ENCODE data around the gene PBX4. TPM values are rescaled to one million over a fixed set of nuclear protein-coding genes. Genes with fewer than 3 reads are reported as not detected.

The PBX4 gene
- total RNA-seq, 1 donor from 2014 or later = 0.93 TPM

- Histone ChIP-seq H3K4me2 (ENCODE audit: low read length) (no peak overlapping the region), H3K79me2 (ENCODE audit: insufficient read depth, low read length) (peaks cover 2% of the 10 kb centered on the region), H3K9ac (ENCODE audit: low read length) (no peak overlapping the region), H2AFZ (ENCODE audit: low read depth, low read length) (no peak overlapping the region), H3K36me3 (ENCODE audit: insufficient read depth, low read length) (peaks cover 37% of the 10 kb centered on the region), H3K9me3 (ENCODE audit: insufficient read depth, low read depth, low read length) (no peaks in the 10 kb centered on the region), H3K4me1 (ENCODE audit: insufficient read depth, low read length) (no peaks in the 10 kb centered on the region), H3K4me3 (ENCODE audit: insufficient read depth, low read depth, low read length) (no peak overlapping the region), H4K20me1 (ENCODE audit: insufficient read depth, low read length) (peaks cover 21% of the 10 kb centered on the region), H3K27me3 (ENCODE audit: insufficient read depth, low read length) (no peaks in the 10 kb centered on the region), H3K27ac (ENCODE audit: low read depth, low read length) (no peak overlapping the region)
- Mint-ChIP-seq H3K27ac (ENCODE audit: unreplicated experiment) (no peak overlapping the region), H3K4me1 (ENCODE audit: low read depth, unreplicated experiment) (no peaks in the 10 kb centered on the region), H3K4me3 (ENCODE audit: unreplicated experiment) (no peak overlapping the region), H3K27me3 (ENCODE audit: low read depth, unreplicated experiment) (no peaks in the 10 kb centered on the region), H3K36me3 (ENCODE audit: low read depth, unreplicated experiment) (peaks cover 18% of the 10 kb centered on the region), H3K9me3 (ENCODE audit: unreplicated experiment) (no peaks in the 10 kb centered on the region)
- no peak for TF ChIP-seq CTCF (IDR thresholded peaks at IDR 0.05; ENCODE audit: insufficient read depth, low read depth, low read length)
- no peak for TF ChIP-seq EZH2 (IDR thresholded peaks at IDR 0.05; ENCODE audit: insufficient read depth, low read length)
- FAIRE-seq = no peak
- no peak for DNase-seq (ENCODE audit: low read depth)
These were observed 35.2 kb upstream of the PBX4 start for GRCh38 chr19:19653597-19654147.

- Histone ChIP-seq H3K9ac (ENCODE audit: low read length) (no peak overlapping the region), H4K20me1 (ENCODE audit: insufficient read depth, low read length) (peaks cover 21% of the 10 kb centered on the region), H3K27me3 (ENCODE audit: insufficient read depth, low read length) (no peaks in the 10 kb centered on the region), H3K27ac (ENCODE audit: low read depth, low read length) (no peak overlapping the region), H3K4me2 (ENCODE audit: low read length) (no peak overlapping the region), H2AFZ (ENCODE audit: low read depth, low read length) (no peak overlapping the region), H3K36me3 (ENCODE audit: insufficient read depth, low read length) (peaks cover 31% of the 10 kb centered on the region), H3K79me2 (ENCODE audit: insufficient read depth, low read length) (no peaks in the 10 kb centered on the region), H3K4me3 (ENCODE audit: insufficient read depth, low read depth, low read length) (no peak overlapping the region), H3K4me1 (ENCODE audit: insufficient read depth, low read length) (no peaks in the 10 kb centered on the region), H3K9me3 (ENCODE audit: insufficient read depth, low read depth, low read length) (no peaks in the 10 kb centered on the region)
- DNase-seq (ENCODE audit: low read depth) (no peak), FAIRE-seq (no peak)
- no peak overlapping the region for H3K4me3 Mint-ChIP-seq (ENCODE audit: unreplicated experiment)
- no peaks in the 10 kb centered on the region for H3K27me3 Mint-ChIP-seq (ENCODE audit: low read depth, unreplicated experiment)
- H3K27ac Mint-ChIP-seq (ENCODE audit: unreplicated experiment) = peak overlapping the region; percentile 63
- TF ChIP-seq EZH2 (IDR thresholded peaks at IDR 0.05; ENCODE audit: insufficient read depth, low read length) (no peak), CTCF (IDR thresholded peaks at IDR 0.05; ENCODE audit: insufficient read depth, low read depth, low read length) (no peak)
- H3K9me3 Mint-ChIP-seq (ENCODE audit: unreplicated experiment) = no peaks in the 10 kb centered on the region
- H3K4me1 Mint-ChIP-seq (ENCODE audit: low read depth, unreplicated experiment) = no peaks in the 10 kb centered on the region
- H3K36me3 Mint-ChIP-seq (ENCODE audit: low read depth, unreplicated experiment) = peaks cover 20% of the 10 kb centered on the region
These were observed 34.2 kb upstream of the PBX4 start for GRCh38 chr19:19652482-19653295.

- H2AFZ ChIP-seq (ENCODE audit: low read depth, low read length) = no peak overlapping the region
These were observed 32.6 kb upstream of the PBX4 start for GRCh38 chr19:19651076-19651475.

More at GRCh38 chr19:19651076-19651475, 32.6 kb upstream of the PBX4 start:
- H3K9me3 Mint-ChIP-seq (ENCODE audit: unreplicated experiment) = no peaks in the 10 kb centered on the region
- Histone ChIP-seq H3K4me3 (ENCODE audit: insufficient read depth, low read depth, low read length) (no peak overlapping the region), H3K9me3 (ENCODE audit: insufficient read depth, low read depth, low read length) (no peaks in the 10 kb centered on the region), H3K79me2 (ENCODE audit: insufficient read depth, low read length) (no peaks in the 10 kb centered on the region), H3K4me1 (ENCODE audit: insufficient read depth, low read length) (no peaks in the 10 kb centered on the region), H3K36me3 (ENCODE audit: insufficient read depth, low read length) (peaks cover 31% of the 10 kb centered on the region), H3K9ac (ENCODE audit: low read length) (no peak overlapping the region), H4K20me1 (ENCODE audit: insufficient read depth, low read length) (peaks cover 12% of the 10 kb centered on the region), H3K27me3 (ENCODE audit: insufficient read depth, low read length) (no peaks in the 10 kb centered on the region), H3K4me2 (ENCODE audit: low read length) (no peak overlapping the region), H3K27ac (ENCODE audit: low read depth, low read length) (no peak overlapping the region)
- no peaks in the 10 kb centered on the region for H3K27me3 Mint-ChIP-seq (ENCODE audit: low read depth, unreplicated experiment)
- no peak for TF ChIP-seq EZH2 (IDR thresholded peaks at IDR 0.05; ENCODE audit: insufficient read depth, low read length)
- no peak for TF ChIP-seq CTCF (IDR thresholded peaks at IDR 0.05; ENCODE audit: insufficient read depth, low read depth, low read length)
- FAIRE-seq (no peak), DNase-seq (ENCODE audit: low read depth) (no peak)
- H3K4me1 Mint-ChIP-seq (ENCODE audit: low read depth, unreplicated experiment) = no peaks in the 10 kb centered on the region
- no peak overlapping the region for H3K4me3 Mint-ChIP-seq (ENCODE audit: unreplicated experiment)
- peaks cover 23% of the 10 kb centered on the region for H3K36me3 Mint-ChIP-seq (ENCODE audit: low read depth, unreplicated experiment)
- H3K27ac Mint-ChIP-seq (ENCODE audit: unreplicated experiment) = no peak overlapping the region

Measured in astrocyte (in vitro differentiated cells and primary cell).